ENCODE results near the gene MTHFD2.

GRCh38 chr2:74162951-74163350 lies 35.5 kb upstream of the MTHFD2 start:
- TF ChIP-seq CTCF (IDR thresholded peaks at IDR 0.05) (no peak), POLR2A (IDR thresholded peaks at IDR 0.05) (no peak)
